ENCODE results near the gene AKNA.

GRCh38 chr9:114309096-114309495 lies 78.7 kb downstream of the AKNA start:
- TF ChIP-seq CTCF (IDR thresholded peaks at IDR 0.05) (no peak), POLR2AphosphoS5 (IDR thresholded peaks at IDR 0.05; ENCODE audit: low read depth, low read length) (no peak), REST (IDR thresholded peaks at IDR 0.05; ENCODE audit: insufficient read depth in 1 of 2, low read depth in 2 of 2, low read length in 1 of 2) (no peak)
